ENCODE results near the gene HIP1. TPM values are rescaled to one million over a fixed set of nuclear protein-coding genes. Genes with fewer than 3 reads are reported as not detected.

HIP1 gene
- total RNA-seq, 4 donors from 2014 or later: 3.2 to 9.5 (median 6.4) TPM

GRCh38 chr7:75640201-75640600, 98.5 kb downstream of the HIP1 start:
- no peak for DNase-seq
- no peaks in the 10 kb centered on the region for H3K9me3 ChIP-seq
- no peak overlapping the region for H3K4me3 ChIP-seq
- H3K27ac ChIP-seq: peak overlapping the region in 2 of 4 donors; percentile 83 to 88
- 33 to 62% methylated on average over 3 of the region's 8 CpGs for WGBS, 2 donors
- intact Hi-C loops (cut with DNase I): no loop called here
- H3K36me3 ChIP-seq: no peaks in the 10 kb centered on the region
- peaks cover 5 to 20% (median 15%) of the 10 kb centered on the region in 3 donors for H3K4me1 ChIP-seq
- TF ChIP-seq POLR2A (IDR thresholded peaks at IDR 0.05): no peak
- H3K27me3 ChIP-seq: no peaks in the 10 kb centered on the region

GRCh38 chr7:75639886-75640190, 98.9 kb downstream of the HIP1 start:
- Histone ChIP-seq H3K9me3 (no peaks in the 10 kb centered on the region), H3K27ac (peak overlapping the region in 3 of 4 donors; percentile 76 to 88 (median 83)), H3K36me3 (no peaks in the 10 kb centered on the region), H3K4me3 (peak overlapping the region; percentile 62 to 93 (median 67)), H3K4me1 (peaks cover 5 to 20% (median 15%) of the 10 kb centered on the region in 3 donors), H3K27me3 (no peaks in the 10 kb centered on the region)
- no peak for DNase-seq
- intact Hi-C loops (cut with DNase I): no loop called here
- WGBS, 2 donors: 10% methylated on average over 2 of the region's 7 CpGs; no CpG with 5 or more reads in 1 of the 2 donors
- no peak for TF ChIP-seq POLR2A (IDR thresholded peaks at IDR 0.05)
- no peak for TF ChIP-seq CTCF (IDR thresholded peaks at IDR 0.05)

- 0% methylated on average over 13 to 14 of the region's 77 CpGs for WGBS, 2 donors
- no peaks in the 10 kb centered on the region for H3K9me3 ChIP-seq
- H3K4me1 ChIP-seq: peaks cover 5 to 20% (median 15%) of the 10 kb centered on the region in 3 donors
- TF ChIP-seq POLR2A (IDR thresholded peaks at IDR 0.05) (no peak), CTCF (IDR thresholded peaks at IDR 0.05) (no peak)
- no peak for DNase-seq
- intact Hi-C loops (cut with DNase I): no loop called here
- H3K36me3 ChIP-seq: no peaks in the 10 kb centered on the region
- peak overlapping the region; percentile 62 to 93 (median 67) for H3K4me3 ChIP-seq
- peak overlapping the region; percentile 74 to 88 (median 80) for H3K27ac ChIP-seq
- H3K27me3 ChIP-seq: no peaks in the 10 kb centered on the region
Observed at GRCh38 chr7:75639071-75639885, 99.5 kb downstream of the HIP1 start.

- peak overlapping the region; percentile 73 to 88 (median 78) for H3K27ac ChIP-seq
- H3K4me3 ChIP-seq: peak overlapping the region; percentile 62 to 93 (median 67)
- intact Hi-C loops (cut with DNase I): no loop called here
- peaks cover 5 to 20% (median 15%) of the 10 kb centered on the region in 3 donors for H3K4me1 ChIP-seq
- WGBS, 2 donors: 20% methylated on average over 1 of the region's 35 CpGs; no CpG with 5 or more reads in 1 of the 2 donors
- no peak for TF ChIP-seq CTCF (IDR thresholded peaks at IDR 0.05)
- no peak for TF ChIP-seq POLR2A (IDR thresholded peaks at IDR 0.05)
- H3K36me3 ChIP-seq: no peaks in the 10 kb centered on the region
- DNase-seq: no peak
- H3K9me3 ChIP-seq: no peaks in the 10 kb centered on the region
- no peaks in the 10 kb centered on the region for H3K27me3 ChIP-seq
Observed at GRCh38 chr7:75638594-75639070, 100.1 kb downstream of the HIP1 start.

- Histone ChIP-seq H3K27ac (peak overlapping the region; percentile 73 to 88 (median 78)), H3K4me3 (peak overlapping the region; percentile 62 to 93 (median 67)), H3K36me3 (no peaks in the 10 kb centered on the region), H3K9me3 (no peaks in the 10 kb centered on the region), H3K27me3 (no peaks in the 10 kb centered on the region), H3K4me1 (peaks cover 5 to 20% (median 15%) of the 10 kb centered on the region in 3 donors)
- 50 to 73% methylated on average over 4 to 5 of the region's 14 CpGs for WGBS, 2 donors
- intact Hi-C loops (cut with DNase I): no loop called here
- TF ChIP-seq CTCF (IDR thresholded peaks at IDR 0.05): no peak
- no peak for TF ChIP-seq POLR2A (IDR thresholded peaks at IDR 0.05)
- DNase-seq: no peak
Observed at GRCh38 chr7:75637854-75638593, 100.7 kb downstream of the HIP1 start.

Data from esophagus squamous epithelium (tissue), 5 donors.